Heart right ventricle (tissue), 16 donors: Measurements from ENCODE around the gene SPACA5. TPM values are rescaled to one million over a fixed set of nuclear protein-coding genes. Genes with fewer than 3 reads are reported as not detected.
A peak's percentile ranks its signal among the peaks of the same experiment; 100 is the strongest.

Experiments used
- ATAC-seq, 8 donors: fragments of 200-7000 bp; cut with Tn5 transposase; one replicate each; pipeline ENCODE4 v1.9.1; 2020; ENCODE audit warnings: mild to moderate bottlenecking in 8 of 8, moderate library complexity in 8 of 8, moderate number of reproducible peaks in 1 of 8
- DNase-seq, 2 donors: peaks; one replicate each; pipeline ENCODE4 v3.0.0-alpha.2; 2020
- H3K27ac ChIP-seq, 10 donors: fragments of 200-600 bp; sonication (generic) in 2 of 10; one replicate each; pipeline versions ENCODE4 v1.5.0 to v1.8.0; 2020 to 2022; ENCODE audit warnings: mild to moderate bottlenecking in 3 of 10
- H3K27me3 ChIP-seq, 7 donors: fragments of 200-600 bp; one replicate each; pipeline ENCODE4 v1.8.0; 2021 to 2022; ENCODE audit warnings: mild to moderate bottlenecking in 2 of 7
- H3K36me3 ChIP-seq, 9 donors: fragments of 200-600 bp; sonication (generic) in 1 of 9; one replicate each; pipeline versions ENCODE4 v1.5.0 to v1.8.0; 2020 to 2022; ENCODE audit warnings: mild to moderate bottlenecking in 2 of 9
- H3K4me1 ChIP-seq, 9 donors: fragments of 200-600 bp; sonication (generic) in 1 of 9; one replicate each; pipeline versions ENCODE4 v1.5.0 to v1.8.0; 2020 to 2022; ENCODE audit warnings: mild to moderate bottlenecking in 4 of 9
- H3K4me3 ChIP-seq, 10 donors: fragments of 200-600 bp; sonication (generic) in 2 of 10; one replicate each; pipeline versions ENCODE4 v1.5.0 to v1.8.0; 2020 to 2022; ENCODE audit warnings: mild to moderate bottlenecking in 7 of 10, moderate library complexity in 2 of 10
- H3K9me3 ChIP-seq, 11 donors: fragments of 200-600 bp in 10 of 11; sonication (generic) in 2 of 11; one replicate each; pipeline versions ENCODE4 v1.5.0 to v1.8.0; 2013 to 2022; ENCODE audit warnings: mild to moderate bottlenecking in 2 of 11, control low read depth in 1 of 11, moderate library complexity in 1 of 11
- WGBS, 2 donors: extraction: QIAGEN DNeasy Blood & Tissue Kit; methylation state at CpG; one replicate each; pipeline ENCODE4 v1.1.7; 2013; ENCODE audit warnings: inconsistent platforms in 1 of 2; 5-methylcytosine and 5-hydroxymethylcytosine counted together
- intact Hi-C, 10 donors: fragments of 100-400 bp; cut with DNase I; formaldehyde crosslinking; loops; one replicate each; pipeline versions ENCODE4 v1.11.1 to v1.14.2; 2022
- polyA plus RNA-seq, 2 donors: library from polyadenylated mRNA; stranded (reverse); fragments of 200-250 nt; gene quantifications; one replicate each; pipeline ENCODE4 v1.2.3, GENCODE V29; 2013
- total RNA-seq, 10 donors: library from RNA; stranded (reverse); fragmentation: NEBNext Ultra II Directional in 3 of 10; extraction: Animal tissue kit (Norgen Biotek cat#: 25700) in 3 of 10; gene quantifications; one replicate each; pipeline versions ENCODE4 v1.2.1 to v1.2.4, GENCODE V29; 2021 to 2023
- TF ChIP-seq, protein P1 (sequence below), 9 donors: fragments of 200-600 bp; sonication (generic) in 2 of 9; IDR thresholded peaks; one replicate each; pipeline versions ENCODE4 v1.5.0 to v1.8.0; 2021 to 2022; ENCODE audit warnings: antibody characterized with exemption in 9 of 9, mild to moderate bottlenecking in 5 of 9, moderate library complexity in 1 of 9
- donor health status: Arrhythmogenic right ventricular cardiomyopathy.
- donor health status: ischemic (EF 13 %, LVEDD 7.1; RV severe dilation, severe dysfunction).
- donor health status: healthy with polysubstance abuse.
- donor health status: DM: no; HTN: yes; CAD: no.
- donor health status: DM: no; HTN: no; CAD: no.
- donor health status: ischemic (EF 25% LVEDD 6.9; RV normal size, moderate dysfunction).
- donor health status: ischemic (EF 25% LVEDD 5.7; RV mildly dilated, moderate dysfunction).
- donor health status: healthy.
- donor health status: DM: yes; HTN: yes; CAD: no.
- donor health status: Ischemic cardiomyopathy.
- donor health status: ischemic (EF 35%, LVEDD 5.7; RV mildly dilated, moderate dysfunction).
- donor health status: nonischemic (EF 11% LVEDD 7.7; RV severe dilation, severe dysfunction).
- donor health status: DM: yes; HTN: yes; CAD: no.
- donor health status: PGD.
- donor health status: ischemic (EF 29% LVEDD 5.4; RV normal size, mild dysfunction).
- donor health status: nonischemic (EF 23%, LVEDD 6.1; RV moderate dilation, normal function).

The SPACA5 gene
- total and polyA plus RNA-seq, 12 donors = not detected

DNA sequence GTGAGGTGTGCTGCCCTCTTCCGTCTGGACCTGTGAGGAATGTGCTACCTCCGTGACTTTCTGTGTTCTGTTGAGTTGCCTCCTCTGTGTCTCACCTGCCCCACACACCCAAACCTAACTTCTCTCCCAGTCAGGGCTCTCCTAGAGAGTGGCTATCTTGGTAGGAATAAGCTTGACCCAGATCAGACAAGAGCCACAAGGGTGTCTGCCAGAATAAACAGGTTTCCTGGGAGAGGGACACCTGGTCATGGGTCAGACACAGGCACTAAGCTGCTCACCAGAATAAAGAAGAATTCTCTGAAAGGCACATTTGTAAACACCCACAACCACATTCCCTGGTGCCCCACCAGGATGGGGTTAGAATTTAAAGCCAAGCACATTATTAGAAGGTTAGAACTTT lies 14.1 kb upstream of the SPACA5 start:
- TF ChIP-seq, protein P1, sequence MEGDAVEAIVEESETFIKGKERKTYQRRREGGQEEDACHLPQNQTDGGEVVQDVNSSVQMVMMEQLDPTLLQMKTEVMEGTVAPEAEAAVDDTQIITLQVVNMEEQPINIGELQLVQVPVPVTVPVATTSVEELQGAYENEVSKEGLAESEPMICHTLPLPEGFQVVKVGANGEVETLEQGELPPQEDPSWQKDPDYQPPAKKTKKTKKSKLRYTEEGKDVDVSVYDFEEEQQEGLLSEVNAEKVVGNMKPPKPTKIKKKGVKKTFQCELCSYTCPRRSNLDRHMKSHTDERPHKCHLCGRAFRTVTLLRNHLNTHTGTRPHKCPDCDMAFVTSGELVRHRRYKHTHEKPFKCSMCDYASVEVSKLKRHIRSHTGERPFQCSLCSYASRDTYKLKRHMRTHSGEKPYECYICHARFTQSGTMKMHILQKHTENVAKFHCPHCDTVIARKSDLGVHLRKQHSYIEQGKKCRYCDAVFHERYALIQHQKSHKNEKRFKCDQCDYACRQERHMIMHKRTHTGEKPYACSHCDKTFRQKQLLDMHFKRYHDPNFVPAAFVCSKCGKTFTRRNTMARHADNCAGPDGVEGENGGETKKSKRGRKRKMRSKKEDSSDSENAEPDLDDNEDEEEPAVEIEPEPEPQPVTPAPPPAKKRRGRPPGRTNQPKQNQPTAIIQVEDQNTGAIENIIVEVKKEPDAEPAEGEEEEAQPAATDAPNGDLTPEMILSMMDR (IDR thresholded peaks at IDR 0.05) = no peak
- Histone ChIP-seq H3K4me3 (no peak overlapping the region), H3K9me3 (peaks cover 0 to 40% (median 0%) of the 10 kb centered on the region in 11 donors), H3K27me3 (no peaks in the 10 kb centered on the region), H3K36me3 (peaks cover 0 to 33% (median 0%) of the 10 kb centered on the region in 9 donors), H3K4me1 (peaks cover 0 to 6% (median 0%) of the 10 kb centered on the region in 9 donors), H3K27ac (no peak overlapping the region)
- intact Hi-C loops = no loop called here
- ATAC-seq (no peak), DNase-seq (no peak)
- WGBS, 2 donors = 95 to 100% methylated on average over 2 of the region's 2 CpGs

DNA sequence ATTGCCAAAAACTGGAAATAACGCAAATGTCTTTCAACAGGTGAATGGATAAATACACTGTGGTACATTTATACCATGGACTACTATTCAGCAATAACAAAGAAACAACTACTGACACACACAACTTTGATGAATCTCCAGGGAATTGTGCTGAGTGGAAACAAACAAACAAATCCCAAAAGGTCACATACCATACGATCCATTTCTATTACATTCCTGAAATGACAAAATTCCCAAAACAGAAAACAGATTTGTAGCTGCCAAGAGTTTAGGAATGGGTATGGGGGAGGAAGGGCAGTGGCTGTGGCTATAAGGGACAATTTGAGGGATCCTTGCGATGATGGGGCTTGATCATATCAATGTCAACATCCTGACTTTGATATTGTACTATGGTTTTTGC lies 5.5 kb upstream of the SPACA5 start:
- Histone ChIP-seq H3K4me3 (no peak overlapping the region), H3K36me3 (peaks cover 0 to 15% (median 0%) of the 10 kb centered on the region in 9 donors), H3K27me3 (no peaks in the 10 kb centered on the region), H3K4me1 (peaks cover 0 to 11% (median 7%) of the 10 kb centered on the region in 9 donors), H3K27ac (no peak overlapping the region), H3K9me3 (peaks cover 0 to 20% (median 0%) of the 10 kb centered on the region in 11 donors)
- TF ChIP-seq, protein P1 (IDR thresholded peaks at IDR 0.05) = no peak
- no peak for DNase-seq
- intact Hi-C loops = no loop called here
- ATAC-seq = no peak
- WGBS, 2 donors = 63 to 66% methylated on average over 3 of the region's 3 CpGs

DNA sequence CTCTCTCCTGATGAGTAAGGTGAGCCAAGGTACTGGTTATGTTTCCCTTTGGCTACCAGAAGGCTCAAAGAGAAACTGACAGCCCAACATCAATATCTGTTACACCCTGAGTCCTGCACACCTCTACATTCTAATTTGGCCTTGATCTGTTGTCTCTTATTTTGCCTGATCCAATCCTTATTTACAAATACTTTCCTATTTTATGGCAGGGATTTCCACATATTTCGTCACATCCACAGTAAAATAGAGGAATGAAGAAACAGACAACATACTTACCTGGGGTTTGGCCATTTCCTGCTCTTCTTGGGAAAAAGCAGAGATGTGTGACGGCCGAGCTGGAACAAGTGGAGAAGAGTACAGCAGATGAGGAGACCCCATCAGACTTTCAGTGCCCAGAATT lies 4.5 kb upstream of the SPACA5 start:
- no peak overlapping the region for H3K4me3 ChIP-seq
- no peak overlapping the region for H3K27ac ChIP-seq
- WGBS, 2 donors = 89 to 91% methylated on average over 3 of the region's 3 CpGs
- H3K9me3 ChIP-seq = peaks cover 0 to 11% (median 0%) of the 10 kb centered on the region in 11 donors
- H3K27me3 ChIP-seq = no peaks in the 10 kb centered on the region
- intact Hi-C loops = no loop called here
- TF ChIP-seq, protein P1 (IDR thresholded peaks at IDR 0.05) = no peak
- DNase-seq (no peak), ATAC-seq (no peak)
- peaks cover 0 to 5% (median 0%) of the 10 kb centered on the region in 9 donors for H3K36me3 ChIP-seq
- peaks cover 0 to 11% (median 7%) of the 10 kb centered on the region in 9 donors for H3K4me1 ChIP-seq

DNA sequence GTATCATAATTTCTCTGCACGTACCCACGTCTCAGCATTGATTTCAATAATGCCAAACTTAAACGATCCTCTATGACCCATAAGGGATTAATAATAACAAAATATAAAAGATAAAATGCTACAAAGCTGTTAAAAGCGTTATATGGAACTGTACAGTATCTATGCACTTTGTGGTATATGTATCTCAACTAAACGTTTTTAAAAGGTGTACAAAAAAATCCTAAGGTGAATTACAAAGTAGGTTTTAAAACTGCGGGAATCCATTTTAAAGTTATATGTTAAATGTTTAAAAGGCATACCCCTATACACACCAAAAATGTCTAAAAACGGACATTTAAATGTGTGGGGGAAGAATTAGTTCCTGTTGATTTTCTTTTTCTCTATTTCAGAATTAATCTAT lies 3.9 kb upstream of the SPACA5 start:
- TF ChIP-seq, protein P1 (IDR thresholded peaks at IDR 0.05) = no peak
- intact Hi-C loops = no loop called here
- peaks cover 0 to 11% (median 7%) of the 10 kb centered on the region in 9 donors for H3K4me1 ChIP-seq
- peak overlapping the region in 4 of 10 donors; percentile 58 to 83 (median 71) for H3K27ac ChIP-seq
- no peak for ATAC-seq
- DNase-seq = no peak
- H3K27me3 ChIP-seq = no peaks in the 10 kb centered on the region
- WGBS, 2 donors = 58 to 60% methylated on average over 7 of the region's 7 CpGs
- H3K4me3 ChIP-seq = peak overlapping the region in 9 of 10 donors; percentile 44 to 66 (median 64)
- peaks cover 0 to 5% (median 0%) of the 10 kb centered on the region in 9 donors for H3K36me3 ChIP-seq
- peaks cover 0 to 6% (median 0%) of the 10 kb centered on the region in 11 donors for H3K9me3 ChIP-seq
